OCI-LY7 (cell line): ENCODE results near the gene PLPPR1. TPM values are rescaled to one million over a fixed set of nuclear protein-coding genes. Genes with fewer than 3 reads are reported as not detected.

Experiments
- BruUV-seq: library from RNA; stranded (reverse); fragments of 400-500 nt; replicated peaks from 2 replicates; lab custom pipeline; 2021; lab: Mats Ljungman, UMichigan
- CTCF ChIA-PET: fragments of 300-600 bp; sonication (Branson Sonifier 250); formaldehyde crosslinking; loops from one replicate; lab custom pipeline; 2022; ENCODE audit warnings: antibody characterized with exemption; ENCODE audit not compliant: unreplicated experiment; lab: Charles Lee
- POLR2A ChIA-PET: fragments of 300-600 bp; sonication (Branson Sonifier 250); formaldehyde crosslinking; loops from one replicate; lab custom pipeline; 2022; ENCODE audit warnings: antibody characterized with exemption; lab: Charles Lee
- DNase-seq: peaks from one replicate; pipeline ENCODE4 v3.0.0-alpha.2; 2015; ENCODE audit warnings: low spot score
- H2AFZ ChIP-seq: fragments of 200-600 bp; sonication (generic), shearing (Covaris generic); 2 replicates; pipeline ENCODE4 v1.6.1; 2014; ENCODE audit warnings: mild to moderate bottlenecking, antibody characterized with exemption, low read length, moderate library complexity
- H3K27ac ChIP-seq: fragments of 200-600 bp; sonication (generic); 2 replicates; pipeline ENCODE4 v1.5.1; 2014; ENCODE audit warnings: mixed run types, low read depth, mild to moderate bottlenecking, moderate library complexity, low read length, inconsistent platforms; ENCODE audit not compliant: poor library complexity, severe bottlenecking
- H3K36me3 ChIP-seq: fragments of 200-600 bp; sonication (generic); 2 replicates; pipeline ENCODE4 v1.6.1; 2014; ENCODE audit warnings: mild to moderate bottlenecking, antibody characterized with exemption, low read length, moderate library complexity, mixed read lengths; ENCODE audit not compliant: insufficient read depth
- H3K4me1 ChIP-seq: fragments of 200-600 bp; sonication (generic); 2 replicates; pipeline ENCODE4 v1.5.1; 2014; ENCODE audit warnings: mild to moderate bottlenecking, low read length; ENCODE audit not compliant: insufficient read depth, poor library complexity, severe bottlenecking
- H3K4me2 ChIP-seq: fragments of 200-600 bp; sonication (generic); 2 replicates; pipeline ENCODE4 v1.6.1; 2014; ENCODE audit warnings: mild to moderate bottlenecking, low read length
- H3K4me3 ChIP-seq: fragments of 200-600 bp; sonication (generic); 2 replicates; pipeline ENCODE4 v1.5.1; 2014; ENCODE audit warnings: mild to moderate bottlenecking, low read depth, low read length; ENCODE audit not compliant: poor library complexity, severe bottlenecking
- H3K79me2 ChIP-seq: fragments of 200-600 bp; sonication (generic); 2 replicates; pipeline ENCODE4 v1.6.1; 2016; ENCODE audit warnings: low read depth, mild to moderate bottlenecking, low read length, moderate library complexity, mixed read lengths; ENCODE audit not compliant: insufficient read depth
- H3K9me2 ChIP-seq: fragments of 200-600 bp; sonication (generic); 2 replicates; pipeline ENCODE4 v1.6.1; 2016; ENCODE audit warnings: mild to moderate bottlenecking, low read length, mixed read lengths; ENCODE audit not compliant: insufficient read depth
- H3K9me3 ChIP-seq: fragments of 200-600 bp; sonication (generic); 2 replicates; pipeline ENCODE4 v1.6.1; 2014; ENCODE audit warnings: mild to moderate bottlenecking, mixed run types, low read length, mixed read lengths
- H4K20me1 ChIP-seq: fragments of 200-600 bp; sonication (generic); 2 replicates; pipeline ENCODE4 v1.6.1; 2014; ENCODE audit warnings: mild to moderate bottlenecking, antibody characterized with exemption, low read length, moderate library complexity, mixed read lengths; ENCODE audit not compliant: insufficient read depth
- CTCF ChIP-seq: fragments of 200-600 bp; sonication (generic); conservative IDR thresholded peaks from 2 replicates; pipeline ENCODE4 v1.5.1; 2014; ENCODE audit warnings: mild to moderate bottlenecking, antibody characterized with exemption, low read length, moderate library complexity, mixed read lengths
- EZH2phosphoT487 ChIP-seq: fragments of 200-600 bp; sonication (generic); IDR thresholded peaks from 2 replicates; pipeline ENCODE4 v1.6.1; 2018; ENCODE audit warnings: low read depth, borderline replicate concordance, mild to moderate bottlenecking, mixed run types, antibody characterized with exemption, low read length, moderate library complexity, mixed read lengths
- intact Hi-C: fragments of 100-400 bp; cut with micrococcal nuclease; formaldehyde crosslinking; loops from one replicate; pipeline ENCODE4 v1.10.0; 2022; ENCODE audit not compliant: unreplicated experiment
- total RNA-seq, 2 experiments: library from RNA; depleted of rRNA in 1 of 2; stranded (reverse); fragments of >200 nt in 1 of 2; shearing (Covaris generic) in 1 of 2; gene quantifications; 2 replicates each; pipeline ENCODE4 v1.2.3, GENCODE V29; 2014 to 2022

Gene PLPPR1
- total RNA-seq, 2 experiments from 2014 or later, result not detected

GRCh38 chr9:101005246-101005645 lies 23.3 kb upstream of the PLPPR1 start:
- CTCF ChIA-PET, result no interaction called here
- Histone ChIP-seq H2AFZ (no peak overlapping the region), H3K79me2 (no peaks in the 10 kb centered on the region), H3K9me3 (no peaks in the 10 kb centered on the region), H3K36me3 (no peaks in the 10 kb centered on the region), H4K20me1 (no peaks in the 10 kb centered on the region), H3K4me1 (no peaks in the 10 kb centered on the region), H3K9me2 (no peaks in the 10 kb centered on the region), H3K4me3 (no peak overlapping the region), H3K4me2 (no peak overlapping the region), H3K27ac (no peak overlapping the region)
- POLR2A ChIA-PET, result no interaction called here
- no TSS peak for BruUV-seq
- no peak for DNase-seq
- intact Hi-C loops, result no loop called here
- TF ChIP-seq CTCF (no peak), EZH2phosphoT487 (no peak)

GRCh38 chr9:101014566-101014965 lies 14.0 kb upstream of the PLPPR1 start:
- BruUV-seq, result no TSS peak
- intact Hi-C loops, result no loop called here
- no peaks in the 10 kb centered on the region for H3K36me3 ChIP-seq
- ChIA-PET CTCF (interaction anchor here (0.8 kb wide), 1 partner anchor 78 kb away, joined by 3 read pairs; no protein-coding TSS in a partner anchor), POLR2A (interaction anchor here (0.5 to 2.2 kb wide), 3 partner anchors 11 to 73 kb away, joined by 3 to 9 read pairs (median 4); no protein-coding TSS in a partner anchor)
- no peaks in the 10 kb centered on the region for H3K79me2 ChIP-seq
- TF ChIP-seq CTCF (no peak), EZH2phosphoT487 (no peak)
- H3K9me3 ChIP-seq, result no peaks in the 10 kb centered on the region
- H3K27ac ChIP-seq, result no peak overlapping the region
- H3K4me2 ChIP-seq, result no peak overlapping the region
- no peaks in the 10 kb centered on the region for H4K20me1 ChIP-seq
- H3K4me3 ChIP-seq, result no peak overlapping the region
- H2AFZ ChIP-seq, result no peak overlapping the region
- H3K9me2 ChIP-seq, result no peaks in the 10 kb centered on the region
- no peaks in the 10 kb centered on the region for H3K4me1 ChIP-seq
- DNase-seq, result no peak

GRCh38 chr9:101018467-101018866 lies 10.1 kb upstream of the PLPPR1 start:
- H3K27ac ChIP-seq, result no peak overlapping the region
- H4K20me1 ChIP-seq, result no peaks in the 10 kb centered on the region
- H3K36me3 ChIP-seq, result no peaks in the 10 kb centered on the region
- H3K9me2 ChIP-seq, result no peaks in the 10 kb centered on the region
- H2AFZ ChIP-seq, result no peak overlapping the region
- POLR2A ChIA-PET, result no interaction called here
- H3K4me2 ChIP-seq, result no peak overlapping the region
- intact Hi-C loops, result no loop called here
- no peak for DNase-seq
- no TSS peak for BruUV-seq
- no peaks in the 10 kb centered on the region for H3K4me1 ChIP-seq
- CTCF ChIA-PET, result no interaction called here
- H3K9me3 ChIP-seq, result no peaks in the 10 kb centered on the region
- no peak overlapping the region for H3K4me3 ChIP-seq
- H3K79me2 ChIP-seq, result no peaks in the 10 kb centered on the region
- TF ChIP-seq EZH2phosphoT487, result no peak
- TF ChIP-seq CTCF, result no peak
